WTC11 (cell line): ENCODE measurements around the gene KLHL30.

Experiments
- ESRRA ChIP-seq: sonication (generic); formaldehyde crosslinking; IDR thresholded peaks from 2 replicates; pipeline ENCODE4 v1.8.1; 2022; ENCODE audit warnings: mild to moderate bottlenecking, missing genetic modification reagents, borderline replicate concordance
- SP1 ChIP-seq: sonication (generic); formaldehyde crosslinking; conservative IDR thresholded peaks from 2 replicates; pipeline ENCODE4 v1.8.1; 2022; ENCODE audit warnings: missing genetic modification reagents
- ZNF416 ChIP-seq: fragments of 250-450 bp; sonication (Bioruptor Pico); IDR thresholded peaks from 2 replicates; pipeline ENCODE4 v1.9.0; 2021; ENCODE audit warnings: mild to moderate bottlenecking, inconsistent platforms
- TF ChIP-seq, protein P1 (sequence below): fragments of 200-600 bp; IDR thresholded peaks from 2 replicates; pipeline ENCODE4 v1.8.0; 2022; ENCODE audit warnings: antibody characterized with exemption
- TF ChIP-seq, protein P2 (sequence below): sonication (generic); formaldehyde crosslinking; IDR thresholded peaks from 2 replicates; pipeline ENCODE4 v1.8.1; 2023; ENCODE audit warnings: mild to moderate bottlenecking, moderate library complexity, missing genetic modification reagents
- TF ChIP-seq, protein P3 (sequence below): sonication (generic); formaldehyde crosslinking; IDR thresholded peaks from 2 replicates; pipeline ENCODE4 v1.8.0; 2022; ENCODE audit warnings: mild to moderate bottlenecking, missing genetic modification reagents

DNA sequence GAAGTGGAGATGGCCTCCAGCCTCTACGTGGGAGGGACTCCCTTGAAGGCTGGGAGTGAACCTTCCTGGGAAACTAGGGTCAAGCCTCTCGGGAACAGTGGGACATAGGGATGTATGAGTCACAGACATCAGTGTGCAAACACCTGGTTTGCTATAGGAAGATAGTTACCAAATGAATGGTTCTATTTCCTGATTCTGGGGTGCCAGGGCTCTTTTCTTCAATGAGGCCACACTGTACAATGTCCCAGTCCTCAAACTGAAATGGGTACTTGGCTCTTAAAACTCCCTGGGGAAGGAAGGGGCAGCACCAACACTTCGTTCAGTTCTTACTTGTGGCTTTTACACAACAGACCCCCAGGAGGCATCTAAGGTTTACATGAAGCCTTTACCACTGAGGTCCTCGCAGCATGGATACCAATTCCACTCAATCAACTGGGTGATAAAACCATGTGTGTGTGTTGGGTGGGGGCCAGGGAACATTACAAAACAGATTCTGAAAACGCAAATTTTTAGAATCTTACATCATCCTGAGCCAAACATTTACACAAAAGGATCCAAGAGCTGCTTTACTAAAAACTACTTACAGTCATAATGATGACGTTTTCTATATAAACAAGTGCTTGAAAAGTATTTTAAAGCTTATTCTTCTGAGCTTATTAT, 30.7 kb downstream of the KLHL30 start:
- TF ChIP-seq, protein P1, sequence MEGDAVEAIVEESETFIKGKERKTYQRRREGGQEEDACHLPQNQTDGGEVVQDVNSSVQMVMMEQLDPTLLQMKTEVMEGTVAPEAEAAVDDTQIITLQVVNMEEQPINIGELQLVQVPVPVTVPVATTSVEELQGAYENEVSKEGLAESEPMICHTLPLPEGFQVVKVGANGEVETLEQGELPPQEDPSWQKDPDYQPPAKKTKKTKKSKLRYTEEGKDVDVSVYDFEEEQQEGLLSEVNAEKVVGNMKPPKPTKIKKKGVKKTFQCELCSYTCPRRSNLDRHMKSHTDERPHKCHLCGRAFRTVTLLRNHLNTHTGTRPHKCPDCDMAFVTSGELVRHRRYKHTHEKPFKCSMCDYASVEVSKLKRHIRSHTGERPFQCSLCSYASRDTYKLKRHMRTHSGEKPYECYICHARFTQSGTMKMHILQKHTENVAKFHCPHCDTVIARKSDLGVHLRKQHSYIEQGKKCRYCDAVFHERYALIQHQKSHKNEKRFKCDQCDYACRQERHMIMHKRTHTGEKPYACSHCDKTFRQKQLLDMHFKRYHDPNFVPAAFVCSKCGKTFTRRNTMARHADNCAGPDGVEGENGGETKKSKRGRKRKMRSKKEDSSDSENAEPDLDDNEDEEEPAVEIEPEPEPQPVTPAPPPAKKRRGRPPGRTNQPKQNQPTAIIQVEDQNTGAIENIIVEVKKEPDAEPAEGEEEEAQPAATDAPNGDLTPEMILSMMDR, result no peak
- no peak for TF ChIP-seq SP1
- TF ChIP-seq, protein P2, sequence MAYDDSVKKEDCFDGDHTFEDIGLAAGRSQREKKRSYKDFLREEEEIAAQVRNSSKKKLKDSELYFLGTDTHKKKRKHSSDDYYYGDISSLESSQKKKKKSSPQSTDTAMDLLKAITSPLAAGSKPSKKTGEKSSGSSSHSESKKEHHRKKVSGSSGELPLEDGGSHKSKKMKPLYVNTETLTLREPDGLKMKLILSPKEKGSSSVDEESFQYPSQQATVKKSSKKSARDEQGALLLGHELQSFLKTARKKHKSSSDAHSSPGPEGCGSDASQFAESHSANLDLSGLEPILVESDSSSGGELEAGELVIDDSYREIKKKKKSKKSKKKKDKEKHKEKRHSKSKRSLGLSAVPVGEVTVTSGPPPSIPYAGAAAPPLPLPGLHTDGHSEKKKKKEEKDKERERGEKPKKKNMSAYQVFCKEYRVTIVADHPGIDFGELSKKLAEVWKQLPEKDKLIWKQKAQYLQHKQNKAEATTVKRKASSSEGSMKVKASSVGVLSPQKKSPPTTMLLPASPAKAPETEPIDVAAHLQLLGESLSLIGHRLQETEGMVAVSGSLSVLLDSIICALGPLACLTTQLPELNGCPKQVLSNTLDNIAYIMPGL (CRISPR knock-in tag), result no peak
- TF ChIP-seq, protein P3, sequence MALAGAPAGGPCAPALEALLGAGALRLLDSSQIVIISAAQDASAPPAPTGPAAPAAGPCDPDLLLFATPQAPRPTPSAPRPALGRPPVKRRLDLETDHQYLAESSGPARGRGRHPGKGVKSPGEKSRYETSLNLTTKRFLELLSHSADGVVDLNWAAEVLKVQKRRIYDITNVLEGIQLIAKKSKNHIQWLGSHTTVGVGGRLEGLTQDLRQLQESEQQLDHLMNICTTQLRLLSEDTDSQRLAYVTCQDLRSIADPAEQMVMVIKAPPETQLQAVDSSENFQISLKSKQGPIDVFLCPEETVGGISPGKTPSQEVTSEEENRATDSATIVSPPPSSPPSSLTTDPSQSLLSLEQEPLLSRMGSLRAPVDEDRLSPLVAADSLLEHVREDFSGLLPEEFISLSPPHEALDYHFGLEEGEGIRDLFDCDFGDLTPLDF, result no peak
- TF ChIP-seq ESRRA (CRISPR knock-in tag), result no peak
- no peak for TF ChIP-seq ZNF416 (CRISPR knock-in tag)
